ENCODE data around the gene C1QL2.

GRCh38 chr2:119169717-119170116 is 11.2 kb upstream of the C1QL2 start:
- no peak for TF ChIP-seq EZH2 (IDR thresholded peaks at IDR 0.05; ENCODE audit: low read depth, unreplicated experiment)
- TF ChIP-seq, protein P1, sequence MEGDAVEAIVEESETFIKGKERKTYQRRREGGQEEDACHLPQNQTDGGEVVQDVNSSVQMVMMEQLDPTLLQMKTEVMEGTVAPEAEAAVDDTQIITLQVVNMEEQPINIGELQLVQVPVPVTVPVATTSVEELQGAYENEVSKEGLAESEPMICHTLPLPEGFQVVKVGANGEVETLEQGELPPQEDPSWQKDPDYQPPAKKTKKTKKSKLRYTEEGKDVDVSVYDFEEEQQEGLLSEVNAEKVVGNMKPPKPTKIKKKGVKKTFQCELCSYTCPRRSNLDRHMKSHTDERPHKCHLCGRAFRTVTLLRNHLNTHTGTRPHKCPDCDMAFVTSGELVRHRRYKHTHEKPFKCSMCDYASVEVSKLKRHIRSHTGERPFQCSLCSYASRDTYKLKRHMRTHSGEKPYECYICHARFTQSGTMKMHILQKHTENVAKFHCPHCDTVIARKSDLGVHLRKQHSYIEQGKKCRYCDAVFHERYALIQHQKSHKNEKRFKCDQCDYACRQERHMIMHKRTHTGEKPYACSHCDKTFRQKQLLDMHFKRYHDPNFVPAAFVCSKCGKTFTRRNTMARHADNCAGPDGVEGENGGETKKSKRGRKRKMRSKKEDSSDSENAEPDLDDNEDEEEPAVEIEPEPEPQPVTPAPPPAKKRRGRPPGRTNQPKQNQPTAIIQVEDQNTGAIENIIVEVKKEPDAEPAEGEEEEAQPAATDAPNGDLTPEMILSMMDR (conservative IDR thresholded peaks at IDR 0.05; ENCODE audit: low read depth in 2 of 2), result peak; percentile 49 to 56

Data from GM23338 (cell line).